Globus pallidus (tissue), 1 donor: ENCODE results near the gene FBXL12.
"Not testable (repeated sequence)": the region's sequence is repeated elsewhere in the genome, so short reads cannot be mapped to it uniquely, and the experiment has no call there.

Experiments
- DNase-seq: peaks from one replicate; pipeline ENCODE4 v3.0.0-alpha.2; 2015; ENCODE audit warnings: low spot score

The FBXL12 gene

DNA sequence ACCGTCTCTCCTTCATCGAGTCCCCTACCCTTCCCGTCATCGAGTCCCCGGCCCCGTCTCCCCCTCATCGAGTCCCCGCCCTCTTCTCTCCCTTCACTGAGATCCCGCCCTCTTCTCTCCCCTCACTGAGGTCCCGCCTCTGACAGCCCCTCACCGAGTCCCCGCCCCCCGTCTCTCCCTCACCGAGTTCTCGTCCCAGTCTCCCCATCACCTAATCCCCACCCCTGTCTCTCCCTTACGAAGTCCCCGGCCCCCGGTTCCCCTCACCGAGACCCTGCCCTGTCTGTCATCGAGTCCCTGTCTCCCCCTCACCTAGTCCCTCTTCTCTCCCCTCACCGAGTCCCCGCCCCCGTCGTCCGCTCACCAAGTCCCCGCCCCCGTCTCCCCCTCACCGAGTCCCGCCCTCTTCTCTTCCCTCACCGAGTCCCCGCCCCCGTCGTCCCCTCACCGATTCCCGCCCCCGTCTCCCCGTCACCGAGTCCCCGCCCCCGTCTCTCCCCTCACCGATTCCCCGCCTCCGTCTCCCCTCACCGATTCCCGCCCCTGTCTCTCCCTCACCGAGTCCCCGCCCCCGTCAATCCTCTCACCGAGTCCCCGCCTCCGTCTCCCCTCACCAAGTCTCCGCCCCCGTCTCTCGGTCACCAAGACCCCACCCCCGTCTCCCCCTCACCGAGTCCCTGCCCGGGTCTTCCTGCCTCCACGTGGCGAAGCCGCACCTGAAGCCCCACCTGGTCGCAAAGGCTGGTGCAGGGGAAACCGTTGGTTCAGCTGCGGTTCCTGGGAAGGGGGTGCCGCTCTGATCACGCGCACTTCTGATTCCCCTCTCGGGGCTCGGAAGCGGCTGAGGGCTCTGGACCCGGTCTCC lies 26.4 kb downstream of the FBXL12 start:
- DNase-seq: peak; percentile 94

DNA sequence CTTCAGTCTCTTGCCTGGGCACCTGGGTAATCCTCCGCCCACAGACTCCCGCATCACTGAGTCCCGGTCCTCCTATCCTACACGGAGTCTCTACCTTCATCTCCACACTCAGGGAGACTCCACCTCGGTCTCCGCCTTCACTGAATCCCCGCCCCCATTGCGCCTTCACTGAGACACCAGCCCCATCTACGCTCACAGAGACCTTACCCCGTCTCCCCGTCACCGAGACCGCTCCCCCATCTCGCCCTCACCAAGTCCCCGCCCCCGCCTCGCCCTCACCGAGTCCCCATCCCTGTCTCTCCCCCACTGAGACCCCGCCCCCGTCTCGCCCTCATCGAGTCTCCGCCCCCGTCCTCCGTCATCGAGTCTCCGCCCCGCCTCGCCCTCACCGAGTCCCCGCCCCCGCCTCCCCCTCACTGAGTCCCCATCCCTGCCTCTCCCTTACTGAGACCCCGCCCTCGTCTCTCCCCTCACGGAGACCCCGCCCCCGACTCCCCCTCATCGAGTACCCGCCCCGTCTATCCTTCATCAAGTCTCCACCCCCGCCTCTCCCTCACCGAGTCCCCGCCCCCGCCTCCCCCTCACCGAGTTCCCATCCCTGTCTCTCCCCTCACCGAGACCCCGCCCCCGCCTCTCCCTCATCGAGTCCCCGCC lies 27.2 kb downstream of the FBXL12 start:
- peak; percentile 96 for DNase-seq

- not testable (repeated sequence) for DNase-seq
Measured at GRCh38 chr19:9791073-9791367, 27.9 kb downstream of the FBXL12 start.

- DNase-seq: not testable (repeated sequence)
Measured at GRCh38 chr19:9789579-9789978, 29.3 kb downstream of the FBXL12 start.

DNA sequence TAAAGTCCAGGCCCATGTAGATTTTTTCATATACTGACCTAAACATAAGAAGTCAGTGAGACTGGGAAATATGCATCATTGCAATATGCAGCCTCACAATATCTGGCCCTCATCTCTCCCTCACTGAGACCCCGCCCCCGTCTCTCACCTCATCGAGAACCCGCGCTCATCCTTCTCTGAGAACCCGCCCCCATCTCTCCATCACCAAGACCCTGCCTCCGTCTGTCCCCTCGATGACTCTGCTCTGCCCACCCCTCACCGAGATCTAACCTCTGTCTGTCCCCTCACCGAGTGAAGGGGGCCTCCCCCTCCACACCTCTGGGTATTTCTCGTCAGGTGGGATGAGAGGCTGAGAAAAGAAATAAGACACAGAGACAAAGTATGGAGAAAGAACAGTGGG lies 29.8 kb downstream of the FBXL12 start:
- DNase-seq: no peak

DNA sequence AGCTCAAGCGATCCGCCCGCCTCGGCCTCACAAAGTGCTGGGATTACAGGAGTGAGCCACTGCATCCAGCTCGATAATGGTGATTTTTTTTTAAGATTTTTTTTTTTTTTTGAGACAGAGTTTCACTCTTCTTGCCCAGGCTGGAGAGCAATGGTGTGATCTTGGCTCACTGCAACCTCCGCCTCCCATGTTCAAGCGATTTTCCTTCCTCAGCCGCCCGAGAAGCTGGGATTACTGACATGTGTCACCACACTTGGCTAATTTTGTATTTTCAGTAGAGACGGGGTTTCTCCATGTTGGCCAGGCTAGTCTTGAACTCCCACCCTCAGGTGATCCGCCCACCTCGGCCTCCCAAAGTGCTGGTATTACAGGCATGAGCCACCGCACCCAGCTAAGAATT lies 30.3 kb downstream of the FBXL12 start:
- DNase-seq: not testable (repeated sequence)

- DNase-seq: no peak
Measured at GRCh38 chr19:9786819-9787218, 32.1 kb downstream of the FBXL12 start.

DNA sequence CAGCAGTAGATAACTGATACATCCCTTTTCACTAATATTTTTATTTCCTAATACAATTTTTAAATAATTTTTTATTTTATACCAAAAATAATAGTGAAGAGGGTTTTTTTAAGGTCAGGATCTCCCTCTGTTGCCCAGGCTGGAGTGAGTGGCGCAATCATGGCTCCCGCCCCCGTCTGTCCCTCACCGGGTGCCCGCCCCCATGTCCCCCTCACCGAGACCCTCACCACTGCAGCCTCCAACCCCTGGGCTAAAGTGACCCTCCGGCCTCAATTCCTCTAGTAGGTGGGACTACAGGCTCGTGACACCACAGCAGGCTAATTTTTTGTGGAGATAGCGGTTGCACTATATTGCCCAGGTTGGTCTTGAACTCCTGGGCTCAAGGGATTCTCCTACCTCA lies 32.5 kb downstream of the FBXL12 start:
- no peak for DNase-seq

- peak; percentile 91 for DNase-seq
Measured at GRCh38 chr19:9785367-9786331, 33.2 kb downstream of the FBXL12 start.

GRCh38 chr19:9784163-9784496 lies 34.7 kb downstream of the FBXL12 start:
- DNase-seq: not testable (repeated sequence)

DNA sequence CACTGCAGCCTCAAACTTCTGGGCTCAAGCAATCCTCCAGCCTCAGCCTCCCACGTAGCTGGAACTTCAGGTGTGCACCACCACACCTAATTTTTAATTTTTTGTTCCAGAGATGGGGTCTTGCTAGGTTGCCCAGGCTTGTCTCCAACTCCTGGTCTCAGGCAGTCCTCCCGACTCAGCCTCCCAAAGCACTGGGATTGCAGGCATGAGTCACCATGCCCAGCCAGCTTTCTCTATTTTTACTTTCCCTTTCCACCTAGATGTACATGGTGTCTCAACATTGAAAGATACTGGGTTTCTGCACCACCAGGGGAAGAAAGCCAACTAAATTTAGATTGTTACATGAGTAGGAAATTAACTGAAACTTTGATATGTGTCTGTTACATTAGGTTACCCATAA lies 36.5 kb downstream of the FBXL12 start:
- DNase-seq: no peak

GRCh38 chr19:9768175-9769112 lies 50.4 kb downstream of the FBXL12 start, which contains the start of gene ZNF846:
ZNF846 (minus strand) TSS chr19:9768738; CDS start chr19:9764950, 3,788 bp downstream.
- DNase-seq: peak; percentile 90
